Trophoblast cell (in vitro differentiated cells and primary cell): ENCODE data around the gene LPP.

Experiments used
- DNase-seq, 2 donors: peaks; one replicate each; pipeline ENCODE4 v3.0.0-alpha.2; 2016
- H2AFZ ChIP-seq: 2 replicates; pipeline ENCODE4 v1.6.1; 2013; ENCODE audit warnings: low read length, moderate library complexity, mild to moderate bottlenecking; ENCODE audit not compliant: insufficient read depth, poor library complexity
- H2AK5ac ChIP-seq: 2 replicates; pipeline ENCODE4 v1.6.1; 2013; ENCODE audit warnings: mild to moderate bottlenecking, low read length
- H2BK120ac ChIP-seq: 2 replicates; pipeline ENCODE4 v1.6.1; 2013; ENCODE audit warnings: low read length, mild to moderate bottlenecking, moderate library complexity; ENCODE audit not compliant: insufficient read depth, poor library complexity
- H2BK12ac ChIP-seq: 2 replicates; pipeline ENCODE4 v1.6.1; 2013; ENCODE audit warnings: mild to moderate bottlenecking, low read length, moderate library complexity
- H2BK5ac ChIP-seq: 2 replicates; pipeline ENCODE4 v1.6.1; 2013; ENCODE audit warnings: low read length, low read depth, moderate library complexity, mild to moderate bottlenecking; ENCODE audit not compliant: poor library complexity
- H3K14ac ChIP-seq: 2 replicates; pipeline ENCODE4 v1.6.1; 2013; ENCODE audit warnings: mild to moderate bottlenecking, low read length
- H3K18ac ChIP-seq: 2 replicates; pipeline ENCODE4 v1.6.1; 2013; ENCODE audit warnings: mild to moderate bottlenecking, low read length
- H3K23ac ChIP-seq: 2 replicates; pipeline ENCODE4 v1.6.1; 2013; ENCODE audit warnings: low read length
- H3K27ac ChIP-seq: 2 replicates; pipeline ENCODE4 v1.5.1; 2013; ENCODE audit warnings: low read depth, mild to moderate bottlenecking, inconsistent platforms, low read length, moderate library complexity
- H3K27me3 ChIP-seq: 2 replicates; pipeline ENCODE4 v1.6.1; 2013; ENCODE audit warnings: inconsistent platforms, mild to moderate bottlenecking, low read length, moderate library complexity; ENCODE audit not compliant: insufficient read depth
- H3K36me3 ChIP-seq, 2 experiments: 1 replicate in 1 of 2; 2 replicates in 1 of 2; pipeline ENCODE4 v1.6.1; 2013; ENCODE audit warnings: low read length in 2 of 2, mild to moderate bottlenecking in 2 of 2, moderate library complexity in 1 of 2; ENCODE audit not compliant: insufficient read depth in 2 of 2, control insufficient read depth in 1 of 2
- H3K4ac ChIP-seq: 2 replicates; pipeline ENCODE4 v1.6.1; 2013; ENCODE audit warnings: low read depth, mild to moderate bottlenecking, low read length, moderate library complexity
- H3K4me1 ChIP-seq, 2 experiments: 1 replicate in 1 of 2; 2 replicates in 1 of 2; pipeline ENCODE4 v1.6.1; 2013; ENCODE audit warnings: low read length in 2 of 2, mild to moderate bottlenecking in 2 of 2, moderate library complexity in 1 of 2; ENCODE audit not compliant: insufficient read depth in 2 of 2, control insufficient read depth in 1 of 2
- H3K4me2 ChIP-seq: 2 replicates; pipeline ENCODE4 v1.6.1; 2013; ENCODE audit warnings: inconsistent platforms, mild to moderate bottlenecking, low read length, moderate library complexity
- H3K4me3 ChIP-seq: 2 replicates; pipeline ENCODE4 v1.5.1; 2013; ENCODE audit warnings: mild to moderate bottlenecking, low read depth, low read length, inconsistent platforms
- H3K79me1 ChIP-seq: one replicate; pipeline ENCODE4 v1.6.1; 2013; ENCODE audit warnings: low read length
- H3K79me2 ChIP-seq: 2 replicates; pipeline ENCODE4 v1.6.1; 2013; ENCODE audit warnings: low read length, mild to moderate bottlenecking; ENCODE audit not compliant: control insufficient read depth, insufficient read depth, poor library complexity
- H3K9ac ChIP-seq: 2 replicates; pipeline ENCODE4 v1.6.1; 2013; ENCODE audit warnings: mild to moderate bottlenecking, low read length
- H3K9me3 ChIP-seq: 2 replicates; pipeline ENCODE4 v1.6.1; 2013; ENCODE audit warnings: low read depth, mild to moderate bottlenecking, control low read depth, inconsistent platforms, low read length; ENCODE audit not compliant: insufficient read depth
- H4K12ac ChIP-seq: 2 replicates; pipeline ENCODE4 v1.6.1; 2013; ENCODE audit warnings: low read depth, mild to moderate bottlenecking, low read length, moderate library complexity
- H4K8ac ChIP-seq: 2 replicates; pipeline ENCODE4 v1.6.1; 2013; ENCODE audit warnings: low read depth, mild to moderate bottlenecking, low read length, moderate library complexity
- H4K91ac ChIP-seq: one replicate; pipeline ENCODE4 v1.6.1; 2013; ENCODE audit warnings: low read depth, mild to moderate bottlenecking, low read length, moderate library complexity
- WGBS: extraction: QIAGEN DNeasy Blood & Tissue Kit; methylation state at CpG from one replicate; pipeline ENCODE4 v1.1.7; 2013; ENCODE audit warnings: missing lambda C conversion rate; ENCODE audit not compliant: insufficient read length, insufficient coverage; ENCODE audit errors: extremely low coverage; 5-methylcytosine and 5-hydroxymethylcytosine counted together

Gene LPP

DNA sequence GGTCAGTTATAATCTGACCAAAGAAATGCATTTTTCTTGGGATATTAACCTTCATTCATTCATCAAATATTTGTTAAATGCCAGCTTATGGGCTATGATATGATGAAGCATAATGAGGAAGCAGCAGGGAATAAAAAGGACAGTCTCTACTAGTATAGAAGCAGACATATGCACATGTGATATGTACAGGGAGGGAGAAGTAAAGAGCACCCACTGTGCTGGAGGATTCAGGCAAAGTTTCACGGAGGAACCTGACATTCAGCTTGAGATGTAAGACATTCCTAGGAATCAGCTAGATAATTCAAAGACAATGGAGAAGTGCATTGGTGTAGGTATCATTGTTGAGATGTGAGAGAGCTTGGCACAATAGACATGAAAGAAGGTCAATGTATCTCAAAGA is 450.7 kb downstream of the LPP start:
- Histone ChIP-seq H3K23ac (no peak overlapping the region), H3K27me3 (no peaks in the 10 kb centered on the region), H3K4me2 (no peak overlapping the region), H3K79me2 (no peaks in the 10 kb centered on the region), H2BK120ac (no peak overlapping the region), H3K18ac (no peak overlapping the region), H4K8ac (no peak overlapping the region), H3K4me3 (no peak overlapping the region), H3K79me1 (no peaks in the 10 kb centered on the region), H2BK12ac (no peak overlapping the region), H3K4me1 (no peaks in the 10 kb centered on the region), H3K14ac (no peak overlapping the region), H3K9ac (no peak overlapping the region), H3K9me3 (no peaks in the 10 kb centered on the region), H3K27ac (no peak overlapping the region), H2BK5ac (no peak overlapping the region), H3K4ac (no peak overlapping the region), H2AK5ac (no peak overlapping the region), H2AFZ (no peak overlapping the region), H3K36me3 (peaks cover 7% of the 10 kb centered on the region in 2 experiments), H4K12ac (no peak overlapping the region), H4K91ac (no peak overlapping the region)
- DNase-seq, result no peak
- no CpG with 5 or more reads among the region's 1 CpG for WGBS

DNA sequence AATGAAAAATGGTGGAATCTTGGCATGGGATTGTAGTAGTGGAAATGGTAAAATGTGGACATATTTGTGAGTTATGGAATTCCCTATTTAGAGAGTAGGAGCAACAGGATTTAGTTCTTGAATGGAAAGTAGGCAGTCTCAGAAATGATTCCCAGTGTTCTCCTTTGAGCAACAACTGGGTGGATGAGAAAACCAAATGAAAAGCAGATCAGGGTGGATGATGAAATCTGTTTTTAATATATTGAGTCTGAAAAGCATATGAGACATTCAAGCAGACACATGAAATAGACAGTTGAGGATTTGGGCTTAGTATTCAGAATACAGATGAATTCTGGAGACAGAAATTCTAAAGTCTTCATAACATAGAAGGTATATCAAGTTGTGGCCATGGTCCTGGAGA is 451.3 kb downstream of the LPP start:
- Histone ChIP-seq H4K91ac (no peak overlapping the region), H3K4me3 (no peak overlapping the region), H3K79me2 (no peaks in the 10 kb centered on the region), H2BK5ac (no peak overlapping the region), H4K8ac (no peak overlapping the region), H2BK120ac (no peak overlapping the region), H3K27ac (no peak overlapping the region), H4K12ac (no peak overlapping the region), H3K9ac (no peak overlapping the region), H3K14ac (no peak overlapping the region), H3K9me3 (no peaks in the 10 kb centered on the region), H3K4me1 (no peaks in the 10 kb centered on the region), H2AFZ (no peak overlapping the region), H3K79me1 (no peaks in the 10 kb centered on the region), H3K36me3 (peaks cover 10 to 12% of the 10 kb centered on the region in 2 experiments), H3K4me2 (no peak overlapping the region), H3K23ac (no peak overlapping the region), H3K4ac (no peak overlapping the region), H3K18ac (no peak overlapping the region), H2BK12ac (no peak overlapping the region), H3K27me3 (no peaks in the 10 kb centered on the region), H2AK5ac (no peak overlapping the region)
- DNase-seq, result no peak

DNA sequence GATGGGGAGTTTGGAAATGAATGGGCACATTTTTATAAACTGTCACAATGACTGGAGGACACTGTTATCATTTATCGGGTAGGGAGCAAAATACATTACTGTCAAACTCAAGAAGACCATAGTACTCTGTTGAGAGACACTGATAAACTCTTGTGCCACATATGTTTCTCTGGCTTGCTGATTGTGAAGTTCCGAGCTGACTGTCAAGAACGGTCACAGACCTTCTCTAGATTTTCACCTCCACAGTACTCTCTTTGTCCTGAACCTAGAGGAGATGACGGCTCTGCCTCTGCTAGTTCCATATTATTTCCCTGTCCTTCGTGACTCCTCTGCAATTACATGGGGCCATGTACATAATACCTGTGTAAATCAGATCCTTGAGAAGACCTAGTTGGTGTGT is 451.9 kb downstream of the LPP start:
- H3K4ac ChIP-seq, result no peak overlapping the region
- H4K8ac ChIP-seq, result no peak overlapping the region
- H4K12ac ChIP-seq, result no peak overlapping the region
- no peak overlapping the region for H2AFZ ChIP-seq
- no peaks in the 10 kb centered on the region for H3K4me1 ChIP-seq
- H4K91ac ChIP-seq, result no peak overlapping the region
- H3K14ac ChIP-seq, result no peak overlapping the region
- no peak overlapping the region for H3K4me3 ChIP-seq
- H2BK120ac ChIP-seq, result no peak overlapping the region
- H3K27ac ChIP-seq, result no peak overlapping the region
- no peak for DNase-seq
- peaks cover 10 to 12% of the 10 kb centered on the region in 2 experiments for H3K36me3 ChIP-seq
- no peak overlapping the region for H2BK12ac ChIP-seq
- H3K79me1 ChIP-seq, result no peaks in the 10 kb centered on the region
- H3K9ac ChIP-seq, result no peak overlapping the region
- WGBS, result no CpG with 5 or more reads among the region's 5 CpGs
- no peak overlapping the region for H3K23ac ChIP-seq
- no peaks in the 10 kb centered on the region for H3K9me3 ChIP-seq
- H3K79me2 ChIP-seq, result no peaks in the 10 kb centered on the region
- H3K4me2 ChIP-seq, result no peak overlapping the region
- no peak overlapping the region for H2AK5ac ChIP-seq
- no peak overlapping the region for H2BK5ac ChIP-seq
- no peaks in the 10 kb centered on the region for H3K27me3 ChIP-seq
- no peak overlapping the region for H3K18ac ChIP-seq

DNA sequence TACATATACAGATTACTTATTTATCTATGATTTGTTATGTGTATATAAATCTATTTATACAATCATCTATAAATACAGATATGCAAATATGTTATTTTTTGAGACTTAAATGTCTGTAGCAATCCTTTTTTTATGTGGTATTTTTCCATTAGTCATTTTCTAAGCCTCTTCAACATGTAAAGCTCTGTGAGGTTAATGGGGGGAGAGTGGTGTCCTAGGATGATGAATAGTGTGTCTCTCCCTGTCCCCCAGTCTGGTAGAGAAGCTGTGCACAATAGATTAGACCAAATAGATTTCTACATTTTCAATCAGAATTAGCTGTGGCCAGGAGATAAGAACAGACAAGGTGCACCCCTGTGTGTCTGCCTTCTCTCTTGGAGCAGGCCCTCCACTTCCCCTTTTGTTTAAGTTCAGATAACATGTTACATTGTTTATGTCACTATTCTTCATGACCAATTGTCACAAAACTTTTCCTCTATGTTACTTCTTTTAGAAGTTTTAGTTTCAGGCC is 453.9 kb downstream of the LPP start:
- Histone ChIP-seq H3K79me2 (no peaks in the 10 kb centered on the region), H2BK120ac (no peak overlapping the region), H3K27me3 (no peaks in the 10 kb centered on the region), H3K23ac (no peak overlapping the region), H3K14ac (no peak overlapping the region), H2BK12ac (no peak overlapping the region), H2BK5ac (no peak overlapping the region), H3K27ac (no peak overlapping the region), H3K9me3 (no peaks in the 10 kb centered on the region), H2AK5ac (no peak overlapping the region), H3K4ac (no peak overlapping the region), H3K4me1 (no peaks in the 10 kb centered on the region), H2AFZ (no peak overlapping the region), H4K91ac (no peak overlapping the region), H3K79me1 (no peaks in the 10 kb centered on the region), H3K9ac (no peak overlapping the region), H3K18ac (no peak overlapping the region), H3K4me2 (no peak overlapping the region), H3K4me3 (no peak overlapping the region), H4K8ac (no peak overlapping the region), H3K36me3 (peaks cover 10 to 12% of the 10 kb centered on the region in 2 experiments), H4K12ac (no peak overlapping the region)
- DNase-seq, result no peak
